ENCODE data around the gene STAT1.

Gene STAT1

DNA sequence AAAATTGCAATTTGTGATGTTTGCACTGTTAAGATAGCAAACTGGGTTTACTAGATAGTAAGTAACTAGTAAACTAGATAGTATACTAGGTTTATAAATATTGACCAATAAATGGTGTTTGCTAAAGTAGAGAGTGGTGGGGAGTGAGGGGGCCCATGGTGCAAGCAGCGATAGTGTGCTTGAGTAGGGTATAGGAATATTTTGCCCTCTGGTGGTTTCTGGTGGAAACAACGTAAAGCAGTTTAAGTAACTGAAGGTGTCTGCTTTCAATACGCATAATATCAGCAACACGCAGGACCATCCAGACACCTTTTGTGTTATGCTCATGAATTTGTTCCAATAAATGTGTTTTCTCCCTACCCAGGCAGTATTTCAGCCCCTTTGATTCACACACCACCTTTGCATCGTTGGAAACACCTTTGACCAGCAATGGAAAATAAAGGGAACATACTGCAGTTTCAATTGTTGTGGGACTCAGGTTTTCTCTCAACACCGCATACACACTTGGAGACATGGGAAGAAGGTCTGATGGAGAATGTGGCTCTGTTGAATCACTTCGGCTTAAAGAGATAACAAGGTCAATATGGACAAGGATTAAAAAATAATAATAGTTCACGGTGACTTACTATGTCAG lies 16.7 kb upstream of the STAT1 start:
- DNase-seq: peak; percentile 10

DNA sequence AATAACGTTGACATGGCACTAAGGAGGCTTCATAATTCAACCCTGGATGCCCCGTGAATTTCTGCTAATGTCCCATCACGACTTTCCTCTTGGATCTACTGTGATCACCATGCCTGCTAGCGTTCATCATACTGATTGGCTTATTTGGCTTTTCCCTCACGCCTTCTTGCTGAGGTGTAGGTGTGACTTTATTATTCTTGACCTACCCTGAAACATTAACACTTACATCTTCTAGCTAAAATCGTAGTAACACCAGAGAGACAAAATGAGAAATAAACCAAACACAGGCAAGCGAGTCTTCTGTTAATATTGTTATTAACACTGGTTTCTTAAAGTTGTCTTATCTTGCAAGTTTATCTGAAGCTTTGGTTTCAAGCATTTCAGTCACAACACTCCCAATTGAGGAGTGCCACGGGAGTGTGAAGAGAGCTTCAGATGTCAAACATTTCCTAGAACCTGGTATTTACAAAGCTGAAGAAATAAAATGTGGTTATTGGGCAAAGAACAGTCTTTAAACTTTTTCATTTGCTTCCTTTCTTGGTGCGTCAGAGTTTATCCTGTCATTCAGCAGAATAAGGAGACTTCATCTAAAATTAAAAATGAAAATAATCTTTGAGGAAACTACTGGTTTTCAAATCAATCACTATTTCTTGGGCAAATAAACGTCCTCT lies 15.4 kb upstream of the STAT1 start:
- no peak for DNase-seq

DNA sequence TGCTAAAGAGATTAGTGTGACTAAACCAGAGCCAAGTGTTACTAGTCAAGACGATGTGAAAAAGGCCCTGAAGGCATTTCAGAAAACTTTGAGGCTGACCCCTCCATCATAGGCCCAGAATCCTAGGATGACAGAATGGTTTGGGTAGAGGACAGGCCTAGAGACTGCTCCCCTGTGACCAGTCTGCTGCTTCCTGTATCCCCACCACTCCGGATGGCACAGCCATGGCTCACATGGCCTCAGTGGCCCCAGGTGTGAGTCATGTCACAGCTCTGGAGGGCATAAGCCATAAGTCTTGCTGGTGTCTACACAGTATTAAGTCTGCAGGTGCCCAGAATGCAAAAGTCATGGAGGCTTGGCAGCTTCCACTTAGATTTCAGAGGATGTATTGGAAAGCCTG lies 12.4 kb upstream of the STAT1 start:
- no peak for DNase-seq

DNA sequence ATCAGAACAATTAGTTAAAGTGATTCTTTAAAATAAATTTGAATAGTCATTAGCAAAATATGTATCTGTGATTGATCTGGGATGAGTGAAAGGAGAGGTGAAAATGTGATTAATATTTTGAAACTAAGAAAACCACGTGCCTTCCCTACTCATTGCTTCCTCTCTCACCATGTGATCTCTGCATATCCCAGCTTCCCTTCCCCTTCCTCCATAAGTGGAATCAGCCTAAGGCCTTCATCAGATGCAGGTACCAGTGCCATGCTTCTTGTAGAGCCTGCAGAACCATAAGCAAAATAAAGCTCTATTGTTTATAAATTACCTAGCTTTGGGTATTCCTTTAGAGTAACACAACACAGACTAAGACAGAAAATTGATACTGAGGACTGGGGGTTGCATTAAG lies 11.2 kb upstream of the STAT1 start:
- DNase-seq: no peak

DNA sequence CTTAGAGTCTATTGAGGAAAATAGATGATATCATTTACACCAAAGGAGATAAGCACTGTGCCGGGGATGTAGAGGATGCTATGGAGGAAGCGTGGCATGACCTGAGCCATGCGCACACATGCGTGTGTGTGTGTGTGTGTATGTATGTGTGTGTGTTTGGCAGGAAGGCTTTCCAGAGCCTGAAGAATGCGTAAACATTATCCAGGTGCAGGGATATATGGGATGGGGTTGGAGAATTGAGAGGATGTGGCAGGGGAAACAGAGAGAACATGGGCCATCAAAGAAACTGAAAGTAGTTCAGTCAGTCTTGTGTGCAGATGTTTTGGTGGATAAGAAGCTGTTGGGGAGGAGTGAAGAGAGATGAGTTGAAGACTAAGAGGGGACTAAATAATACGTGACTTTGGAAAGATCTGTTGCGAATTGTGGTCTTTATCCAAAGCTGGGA lies 9.3 kb upstream of the STAT1 start:
- DNase-seq: no peak

DNA sequence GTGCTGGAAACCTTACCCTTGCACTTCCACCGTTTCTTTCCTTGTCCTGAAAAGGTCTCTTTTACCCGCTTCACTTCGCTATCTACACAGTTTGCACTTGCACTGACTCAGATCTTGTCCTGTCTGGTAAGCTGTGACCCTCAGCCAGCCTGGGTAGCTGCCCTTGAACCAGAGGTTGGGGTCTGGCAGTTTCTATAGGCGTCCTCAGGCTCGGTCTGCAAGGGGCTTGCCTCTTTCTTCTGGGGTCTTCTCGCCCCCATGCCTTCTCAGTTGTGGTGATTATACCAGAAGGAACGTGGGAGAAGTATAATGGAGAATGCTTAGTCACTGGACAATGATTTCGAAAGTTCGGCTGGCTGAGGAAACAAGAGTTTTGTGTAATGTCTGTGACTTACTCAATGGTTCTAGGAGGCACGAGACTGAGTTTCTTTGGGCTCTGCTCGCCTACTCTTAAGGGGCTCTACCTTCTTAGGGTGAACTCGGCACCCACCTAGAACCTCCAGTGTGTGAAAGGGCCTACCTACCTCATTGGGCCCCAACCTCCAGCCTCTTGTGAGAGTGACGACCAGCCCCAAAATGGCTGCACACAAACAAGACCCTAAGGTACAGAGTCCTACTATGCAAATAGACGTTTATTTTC lies 6.9 kb upstream of the STAT1 start:
- no peak for DNase-seq

DNA sequence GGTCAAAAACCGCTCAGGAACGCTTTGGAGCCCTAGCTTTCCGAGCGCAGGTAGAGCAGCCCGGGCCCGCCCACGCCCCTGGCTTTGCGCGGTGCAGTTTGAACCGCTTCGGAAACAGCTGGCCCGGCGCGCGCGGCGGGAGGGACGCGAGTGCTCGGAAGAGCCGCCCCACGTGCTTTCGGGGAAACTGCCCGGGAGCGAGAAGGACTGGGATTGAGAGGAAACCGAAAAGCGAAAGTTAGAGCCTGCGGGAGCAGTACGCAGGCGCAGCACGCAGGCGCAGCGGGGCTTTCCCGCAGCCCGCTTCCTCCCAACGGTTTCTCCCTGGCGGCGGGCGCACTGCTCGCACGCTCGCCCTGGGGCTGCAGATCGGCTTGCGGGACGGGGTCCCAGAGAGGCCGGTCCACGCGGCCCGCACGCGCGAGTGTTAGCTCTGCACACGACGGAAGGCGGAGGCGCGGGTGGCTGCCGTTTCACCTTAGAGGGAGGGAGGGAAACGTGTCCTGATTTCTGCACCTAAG lies 6.3 kb upstream of the STAT1 start:
- DNase-seq: peak; percentile 96

DNA sequence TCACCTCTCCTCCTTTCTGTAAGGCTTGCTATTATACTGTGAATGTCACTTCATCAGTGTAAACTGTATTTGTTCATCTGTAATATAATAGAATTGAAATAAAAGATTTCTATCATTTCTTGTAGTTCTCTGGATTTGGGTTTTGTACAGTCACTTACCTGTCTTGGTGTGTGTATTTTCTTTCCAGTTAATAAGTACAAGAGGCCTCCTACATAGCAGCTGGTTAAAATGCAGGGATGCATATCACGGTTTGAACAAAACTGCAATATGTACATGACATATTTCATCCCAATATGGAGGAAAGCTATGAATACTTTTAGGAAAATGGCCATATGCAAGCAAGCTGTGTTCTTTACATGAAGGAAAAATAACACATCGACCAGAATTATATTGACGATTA lies 5.4 kb upstream of the STAT1 start:
- DNase-seq: no peak

DNA sequence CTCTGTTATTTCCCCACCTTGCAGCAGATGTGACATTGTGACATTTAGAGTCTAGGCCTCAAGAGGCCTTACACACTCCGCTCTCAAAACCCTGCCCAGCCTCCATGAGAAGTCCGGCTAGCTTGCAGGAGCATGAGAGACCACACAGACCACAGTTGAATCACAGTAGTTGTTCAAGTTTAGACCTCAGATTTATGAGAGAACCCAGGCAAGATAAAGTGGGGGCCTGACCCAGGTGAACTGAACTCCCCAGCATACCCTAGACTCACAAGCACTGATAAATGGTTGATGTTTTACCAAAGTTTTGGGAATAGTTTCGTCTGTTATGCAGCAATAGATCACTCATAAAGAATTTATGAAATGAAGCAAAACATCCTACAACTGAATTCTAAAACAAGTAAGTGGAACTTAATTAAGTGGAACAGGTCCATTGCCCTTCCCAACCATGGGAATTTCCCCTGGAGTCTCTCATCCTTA lies 4.7 kb upstream of the STAT1 start:
- DNase-seq: no peak

DNA sequence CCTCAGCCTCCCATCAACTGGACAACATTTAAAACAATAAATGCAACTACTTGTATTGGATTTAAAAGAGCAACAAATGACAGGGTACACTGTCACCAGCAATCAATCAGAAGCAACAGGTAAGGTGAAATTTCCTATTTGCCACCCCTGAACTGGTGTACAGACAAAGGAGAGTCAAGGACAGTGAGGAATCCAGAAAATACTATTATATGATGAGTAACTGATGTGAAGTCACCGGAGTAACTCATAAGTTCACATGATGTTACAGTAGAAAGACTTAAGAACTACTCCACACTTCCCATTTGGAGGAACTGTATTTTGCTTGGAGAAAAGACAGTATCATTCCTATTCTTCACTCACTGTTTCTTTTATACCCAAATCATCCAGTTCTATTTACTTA lies 4.1 kb upstream of the STAT1 start:
- no peak for DNase-seq

DNA sequence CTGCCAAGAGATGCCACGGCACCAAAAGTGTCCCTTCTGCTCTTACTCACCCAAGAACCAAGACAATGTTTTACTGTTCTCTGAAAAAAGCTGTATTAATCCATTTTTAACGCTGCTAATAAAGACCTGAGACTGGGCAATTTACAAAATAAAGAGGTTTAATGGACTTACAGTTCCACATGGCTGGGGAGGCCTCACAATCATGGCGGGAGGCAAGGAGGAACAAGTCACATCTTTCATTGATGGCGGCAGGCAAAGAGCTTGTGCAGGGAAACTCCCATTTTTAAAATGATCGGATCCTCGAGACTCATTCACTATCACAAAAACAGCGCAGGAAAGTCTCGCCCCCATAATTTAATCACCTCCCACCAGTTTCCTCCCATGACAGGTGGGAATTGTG lies 1.9 kb upstream of the STAT1 start:
- DNase-seq: no peak

DNA sequence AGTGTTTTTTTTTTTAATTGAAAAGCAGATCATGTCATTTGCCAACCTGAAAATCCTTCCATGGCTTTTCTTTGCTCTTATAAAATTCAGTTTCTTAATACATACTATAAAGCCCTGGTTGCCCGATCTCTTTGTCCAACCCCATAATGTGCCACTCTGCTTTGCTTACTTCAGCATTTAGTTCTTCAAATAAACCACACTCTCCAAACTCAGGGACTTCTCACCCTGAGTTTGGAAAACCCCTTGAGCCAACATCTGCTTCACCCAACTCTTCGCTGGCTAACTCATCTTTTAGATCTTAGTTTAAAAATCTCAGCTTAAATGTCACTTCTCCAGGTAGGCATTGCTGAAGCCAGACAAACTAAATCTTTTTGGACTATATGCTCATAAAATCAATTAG lies 1.3 kb upstream of the STAT1 start:
- DNase-seq: no peak

DNA sequence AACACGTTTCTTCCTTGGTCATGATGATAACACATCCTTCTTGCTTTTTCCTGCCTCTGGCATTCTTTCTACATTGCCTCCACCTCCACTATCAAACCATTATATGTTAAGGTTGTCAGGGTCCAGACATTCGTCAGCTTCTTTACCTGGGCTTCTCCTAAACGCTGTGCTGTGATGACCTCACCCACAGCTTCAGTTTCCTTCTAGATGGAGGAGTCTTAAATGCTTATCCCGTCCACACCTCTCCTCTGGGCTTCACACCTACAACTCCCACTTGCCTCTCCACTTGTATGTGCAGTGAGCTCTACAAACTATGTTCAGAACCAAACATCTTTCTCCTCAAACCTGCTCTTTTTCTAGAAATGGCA lies 666 bp upstream of the STAT1 start:
- DNase-seq: no peak

DNA sequence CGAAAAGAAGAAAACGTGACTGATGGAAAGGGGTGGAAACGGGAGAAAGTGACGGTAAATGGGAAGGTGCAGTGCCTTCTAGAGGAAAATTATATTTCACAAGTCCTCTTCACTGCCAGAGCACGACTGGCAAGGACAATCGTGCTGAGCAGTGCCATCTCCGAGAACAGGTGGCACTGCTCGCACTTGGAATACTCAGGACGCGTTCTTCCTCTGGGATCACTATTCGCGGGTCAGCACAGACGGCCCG lies 364 bp downstream of the STAT1 start:
- DNase-seq: no peak

DNA sequence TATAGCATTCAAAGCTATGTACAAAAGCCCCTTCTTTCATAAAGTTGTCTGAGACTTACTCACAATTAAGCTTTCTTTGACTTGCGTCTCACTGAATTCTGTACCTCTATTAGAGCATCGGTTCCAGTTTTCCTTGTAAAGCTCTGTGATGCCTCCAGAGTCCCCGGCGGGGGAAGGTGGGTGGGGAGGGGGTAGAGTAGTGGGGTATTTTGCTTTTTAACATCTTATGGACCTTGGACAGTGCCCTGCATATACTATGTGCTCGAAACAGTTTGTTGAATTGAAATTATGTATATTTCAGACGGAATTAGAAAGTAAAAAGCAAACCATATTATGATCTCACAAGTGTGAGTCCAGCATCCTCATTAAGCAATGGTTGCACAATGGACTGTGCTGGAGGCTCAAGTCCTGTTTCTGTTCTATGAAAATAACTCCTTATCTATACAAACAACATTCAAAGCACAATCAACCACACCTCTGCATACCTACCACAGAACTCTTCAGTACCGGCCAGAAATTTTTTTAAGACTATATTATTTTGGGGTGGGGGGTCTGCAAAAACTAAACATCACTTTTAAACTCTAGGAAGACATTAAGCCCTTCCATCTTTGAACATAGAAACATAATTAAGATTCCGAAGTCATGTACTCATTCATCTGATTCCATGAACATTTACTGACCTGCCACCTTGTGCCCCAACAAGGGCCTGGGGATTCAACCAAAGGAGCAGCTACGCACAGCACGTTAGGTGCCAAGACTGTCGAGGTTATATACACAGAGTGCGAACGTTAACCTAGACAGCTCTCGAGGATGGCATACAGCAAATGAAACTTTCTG lies 908 bp downstream of the STAT1 start:
- DNase-seq: no peak

DNA sequence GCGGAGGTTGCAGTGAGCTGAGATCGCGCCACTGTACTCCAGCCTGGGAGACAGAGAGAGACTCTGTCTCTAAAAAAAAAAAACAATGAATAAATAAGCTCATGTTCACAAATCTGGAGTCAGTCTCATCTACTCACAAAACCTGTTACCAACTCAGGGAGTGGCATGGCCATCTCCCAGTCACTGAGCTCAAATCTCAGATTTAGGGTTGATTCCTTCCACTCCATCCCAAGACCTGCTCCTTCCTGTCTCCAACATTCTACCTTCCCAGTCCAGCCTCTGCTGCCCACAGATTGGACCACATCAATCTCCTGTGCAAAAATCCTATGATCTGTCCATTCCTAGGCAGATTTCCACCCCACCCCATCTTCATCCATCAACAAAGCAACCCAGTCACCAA lies 1.6 kb downstream of the STAT1 start:
- no peak for DNase-seq

DNA sequence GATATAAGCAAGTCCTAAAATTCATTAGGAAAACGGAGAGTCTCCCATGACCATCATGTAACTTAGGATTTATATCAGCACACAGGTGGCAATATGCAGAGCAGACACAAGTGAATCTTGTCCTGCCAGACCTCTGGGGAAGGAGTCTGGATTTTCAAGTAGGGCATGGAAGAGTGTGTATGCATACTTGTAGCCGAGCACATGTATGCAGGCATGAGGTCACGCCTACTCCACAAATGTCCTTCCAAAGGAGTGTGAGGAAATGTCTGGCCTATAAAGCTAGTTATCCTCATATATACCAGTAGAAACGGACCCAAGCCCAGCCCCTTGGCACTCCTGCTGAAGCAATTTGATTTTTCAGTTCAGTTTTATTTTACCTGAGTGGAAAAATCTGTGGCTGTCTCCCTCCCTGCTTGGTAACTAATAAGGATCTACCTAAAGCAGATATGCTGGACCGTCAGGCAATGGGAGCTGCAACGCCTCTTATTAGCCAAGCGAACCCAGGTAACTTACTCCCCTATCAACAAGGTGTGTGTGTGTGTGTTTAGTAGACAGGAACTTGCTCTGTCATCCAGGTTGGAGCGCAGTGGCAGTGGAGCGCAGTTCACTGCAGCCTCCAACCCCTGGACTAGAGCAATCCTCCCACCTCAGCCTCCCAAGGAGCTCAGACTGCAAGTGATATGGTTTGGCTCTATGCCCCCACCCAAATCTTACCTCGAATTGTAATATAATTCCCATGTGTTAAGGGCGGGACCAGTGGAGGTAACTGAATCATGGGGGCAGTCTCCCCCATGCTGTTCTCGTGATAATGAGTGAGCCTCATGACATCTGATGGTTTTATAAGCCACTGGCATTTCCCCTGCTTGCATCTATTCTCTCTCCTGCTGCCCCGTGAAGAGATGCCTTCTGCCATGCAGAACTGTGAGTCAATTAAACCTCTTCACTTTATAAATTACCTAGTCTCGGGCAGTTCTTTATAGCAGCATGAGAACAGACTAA lies 2.8 kb downstream of the STAT1 start:
- DNase-seq: no peak

DNA sequence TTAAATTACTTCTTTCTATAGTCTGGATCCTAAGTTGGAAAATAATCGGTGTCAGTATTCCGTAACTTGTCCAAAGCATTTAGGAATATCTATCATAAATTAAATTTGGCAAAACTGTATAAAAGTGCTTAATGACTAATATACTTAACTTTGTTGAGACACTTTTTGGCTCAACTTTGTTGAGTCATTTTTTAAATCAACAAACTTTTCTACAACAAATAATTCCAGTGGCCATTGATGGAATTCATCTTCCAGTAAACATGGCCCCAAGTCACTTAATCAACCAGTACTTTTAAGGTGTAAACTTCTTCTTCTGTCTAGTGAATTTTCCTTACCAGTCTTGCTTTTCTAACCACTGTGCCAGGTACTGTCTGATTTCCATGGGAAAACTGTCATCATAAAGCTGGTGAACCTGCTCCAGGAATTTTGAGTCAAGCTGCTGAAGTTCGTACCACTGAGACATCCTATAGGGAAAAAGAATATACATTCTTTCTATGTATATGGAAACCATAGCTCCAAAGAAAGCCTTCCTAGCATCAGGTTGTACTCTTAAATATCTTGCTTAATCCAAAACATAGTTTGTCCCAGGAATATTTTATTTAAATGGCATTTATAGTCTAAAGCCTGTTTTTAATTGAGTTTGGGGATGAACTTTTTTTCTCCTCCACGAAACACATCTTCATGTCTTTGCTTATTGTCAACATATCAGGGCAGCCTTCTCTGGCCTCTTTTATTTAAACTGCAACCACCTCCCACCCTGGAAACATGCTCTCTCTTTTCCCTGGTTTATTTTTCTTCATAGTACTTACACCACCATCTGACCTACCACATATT lies 4.2 kb downstream of the STAT1 start:
- no peak for DNase-seq

DNA sequence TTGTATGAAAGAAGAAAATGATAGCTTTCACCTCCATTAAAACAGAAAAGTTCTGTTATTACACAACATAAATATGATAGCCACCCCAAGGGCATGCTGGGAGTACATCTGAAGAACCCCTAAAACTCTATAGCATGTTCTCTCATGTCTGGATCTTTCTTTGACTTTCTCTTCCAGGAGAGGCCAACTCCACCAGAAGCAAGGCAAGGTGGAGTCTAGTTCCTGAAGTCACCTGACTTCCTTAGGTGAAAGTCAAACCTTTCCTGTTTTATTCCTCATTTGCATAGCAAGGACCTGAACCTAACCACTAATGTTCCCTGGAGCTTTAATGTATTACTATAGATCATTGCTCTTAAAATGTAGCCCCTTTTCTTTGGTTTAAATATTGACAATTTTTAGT lies 5.7 kb downstream of the STAT1 start:
- no peak for DNase-seq

DNA sequence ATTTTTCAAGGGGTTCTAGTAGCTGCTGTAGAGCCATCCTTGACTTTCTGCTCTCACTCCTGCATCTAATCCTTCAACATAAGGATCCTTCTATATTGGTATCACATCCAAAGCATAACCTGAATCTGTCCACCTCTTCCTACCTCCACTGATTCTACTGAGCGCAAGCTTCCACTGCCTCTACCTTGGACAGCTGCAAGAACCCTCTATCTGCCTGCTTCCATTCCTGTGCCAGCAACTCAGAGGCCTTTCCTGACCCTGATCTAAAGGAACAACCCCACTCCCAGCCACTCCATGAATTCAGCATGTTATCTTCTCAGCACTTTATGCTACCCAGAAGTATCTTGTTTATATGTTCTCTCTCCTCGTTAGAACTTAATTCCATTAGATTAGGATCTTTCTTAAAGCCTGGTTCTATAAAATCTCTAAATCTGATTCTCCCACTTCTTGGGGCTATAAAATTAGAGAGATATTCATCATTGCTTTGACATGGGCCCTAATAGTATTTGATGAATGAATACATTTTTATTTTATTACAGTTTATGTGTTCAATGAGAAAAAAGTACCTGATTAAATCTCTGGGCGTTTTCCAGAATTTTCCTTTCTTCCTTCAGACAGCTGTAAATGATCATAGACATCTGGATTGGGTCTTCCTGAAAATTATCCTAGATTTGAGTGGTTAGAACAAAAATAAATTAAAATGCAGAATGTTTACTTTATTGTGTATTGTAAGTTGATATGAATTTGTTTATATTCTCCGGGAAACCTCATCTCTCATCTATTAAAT lies 6.8 kb downstream of the STAT1 start:
- no peak for DNase-seq

DNA sequence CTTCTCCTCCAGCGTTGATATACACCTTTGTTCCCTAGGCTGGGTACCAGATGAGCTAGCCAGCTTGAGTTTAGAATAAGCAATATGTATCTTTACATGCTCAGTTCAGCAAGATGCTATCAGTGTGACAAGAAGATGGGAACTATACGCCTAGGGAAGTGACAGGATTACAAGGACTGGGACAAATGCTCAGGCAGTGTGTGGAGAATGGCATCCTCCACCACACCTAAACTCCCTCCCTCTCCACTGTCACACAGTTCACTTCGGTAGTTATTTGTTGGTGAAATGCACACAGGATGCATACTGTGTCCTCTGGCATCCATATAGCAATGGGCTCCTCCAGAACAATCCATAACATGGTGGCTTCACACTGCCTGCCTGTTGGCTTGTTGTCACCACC lies 7.7 kb downstream of the STAT1 start:
- no peak for DNase-seq
